ENCODE measurements around the gene AMOT.

Gene AMOT

DNA sequence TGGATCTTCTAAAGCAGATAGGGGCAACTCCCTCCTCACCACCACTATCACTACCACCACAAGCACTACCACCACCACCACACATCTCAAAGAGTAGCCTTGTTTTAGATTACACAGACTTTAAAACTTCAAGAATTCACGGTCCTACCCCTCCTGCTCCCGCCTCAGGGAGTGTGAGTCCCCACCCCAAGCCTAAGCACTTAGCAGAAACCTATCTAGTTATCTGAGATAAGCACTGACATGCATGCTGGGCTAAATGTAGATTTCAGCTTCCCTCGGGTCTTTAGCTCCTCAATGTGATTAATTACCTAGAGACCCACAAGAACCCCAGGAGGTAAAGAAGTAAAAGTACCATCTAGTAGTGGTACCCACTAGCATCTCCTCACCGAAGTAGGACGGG lies 775 bp downstream of the AMOT start:
- Histone ChIP-seq H3K4me3 (ENCODE audit: insufficient read depth, low read length, poor library complexity, severe bottlenecking) (peak overlapping the region; percentile 54), H3K36me3 (ENCODE audit: low read length) (no peaks in the 10 kb centered on the region), H3K4me2 (ENCODE audit: low read depth, low read length, poor library complexity, severe bottlenecking) (peak overlapping the region; percentile 63), H3K79me2 (ENCODE audit: insufficient read depth, low read length) (no peaks in the 10 kb centered on the region), H4K20me1 (ENCODE audit: low read depth, low read length) (no peaks in the 10 kb centered on the region), H2AFZ (ENCODE audit: low read depth, low read length, severe bottlenecking) (no peak overlapping the region), H3K27ac (ENCODE audit: low read depth, low read length) (no peak overlapping the region), H3K9ac (ENCODE audit: low read length) (no peak overlapping the region), H3K9me3 (ENCODE audit: insufficient read depth, low read length) (no peaks in the 10 kb centered on the region), H3F3A (ENCODE audit: insufficient read depth) (no peaks in the 10 kb centered on the region), H3K27me3 (ENCODE audit: low read length) (no peaks in the 10 kb centered on the region), H3K9me2 (replicated peaks; ENCODE audit: insufficient read depth, low read length) (no peaks in the 10 kb centered on the region)
- TF ChIP-seq, protein P1, sequence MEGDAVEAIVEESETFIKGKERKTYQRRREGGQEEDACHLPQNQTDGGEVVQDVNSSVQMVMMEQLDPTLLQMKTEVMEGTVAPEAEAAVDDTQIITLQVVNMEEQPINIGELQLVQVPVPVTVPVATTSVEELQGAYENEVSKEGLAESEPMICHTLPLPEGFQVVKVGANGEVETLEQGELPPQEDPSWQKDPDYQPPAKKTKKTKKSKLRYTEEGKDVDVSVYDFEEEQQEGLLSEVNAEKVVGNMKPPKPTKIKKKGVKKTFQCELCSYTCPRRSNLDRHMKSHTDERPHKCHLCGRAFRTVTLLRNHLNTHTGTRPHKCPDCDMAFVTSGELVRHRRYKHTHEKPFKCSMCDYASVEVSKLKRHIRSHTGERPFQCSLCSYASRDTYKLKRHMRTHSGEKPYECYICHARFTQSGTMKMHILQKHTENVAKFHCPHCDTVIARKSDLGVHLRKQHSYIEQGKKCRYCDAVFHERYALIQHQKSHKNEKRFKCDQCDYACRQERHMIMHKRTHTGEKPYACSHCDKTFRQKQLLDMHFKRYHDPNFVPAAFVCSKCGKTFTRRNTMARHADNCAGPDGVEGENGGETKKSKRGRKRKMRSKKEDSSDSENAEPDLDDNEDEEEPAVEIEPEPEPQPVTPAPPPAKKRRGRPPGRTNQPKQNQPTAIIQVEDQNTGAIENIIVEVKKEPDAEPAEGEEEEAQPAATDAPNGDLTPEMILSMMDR (IDR thresholded peaks at IDR 0.05; ENCODE audit: insufficient read depth, low read length, poor library complexity, severe bottlenecking) = no peak
- no peak for TF ChIP-seq EZH2phosphoT487 (conservative IDR thresholded peaks at IDR 0.05; ENCODE audit: low read length)

DNA sequence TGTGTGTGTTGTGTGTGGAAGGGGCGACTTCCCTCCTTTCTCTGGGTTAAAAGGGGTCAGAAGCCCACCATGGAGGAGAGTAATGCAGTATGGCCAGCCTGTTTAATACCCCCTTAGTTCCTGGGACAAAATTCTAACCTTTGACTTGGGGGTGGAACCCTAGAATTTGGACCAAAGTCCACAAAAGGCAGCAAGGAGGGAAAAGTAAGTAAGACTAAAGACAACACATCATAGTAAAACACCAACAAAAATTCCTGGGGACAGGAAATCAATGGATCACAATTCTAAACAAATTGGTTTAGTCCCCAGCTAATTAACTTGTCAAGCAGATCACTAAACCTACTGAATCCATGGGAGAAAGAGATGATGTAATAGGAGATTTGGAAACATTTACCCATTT lies 3.1 kb downstream of the AMOT start:
- Histone ChIP-seq H3K9me3 (ENCODE audit: insufficient read depth, low read length) (no peaks in the 10 kb centered on the region), H3F3A (ENCODE audit: insufficient read depth) (no peaks in the 10 kb centered on the region), H3K79me2 (ENCODE audit: insufficient read depth, low read length) (no peaks in the 10 kb centered on the region), H3K36me3 (ENCODE audit: low read length) (no peaks in the 10 kb centered on the region), H4K20me1 (ENCODE audit: low read depth, low read length) (no peaks in the 10 kb centered on the region), H3K9me2 (replicated peaks; ENCODE audit: insufficient read depth, low read length) (no peaks in the 10 kb centered on the region), H3K27ac (ENCODE audit: low read depth, low read length) (no peak overlapping the region), H3K27me3 (ENCODE audit: low read length) (no peaks in the 10 kb centered on the region), H3K4me2 (ENCODE audit: low read depth, low read length, poor library complexity, severe bottlenecking) (no peak overlapping the region), H3K9ac (ENCODE audit: low read length) (no peak overlapping the region), H2AFZ (ENCODE audit: low read depth, low read length, severe bottlenecking) (no peak overlapping the region), H3K4me3 (ENCODE audit: insufficient read depth, low read length, poor library complexity, severe bottlenecking) (no peak overlapping the region)
- TF ChIP-seq EZH2phosphoT487 (conservative IDR thresholded peaks at IDR 0.05; ENCODE audit: low read length) = no peak
- TF ChIP-seq, protein P1 (IDR thresholded peaks at IDR 0.05; ENCODE audit: insufficient read depth, low read length, poor library complexity, severe bottlenecking) = no peak

DNA sequence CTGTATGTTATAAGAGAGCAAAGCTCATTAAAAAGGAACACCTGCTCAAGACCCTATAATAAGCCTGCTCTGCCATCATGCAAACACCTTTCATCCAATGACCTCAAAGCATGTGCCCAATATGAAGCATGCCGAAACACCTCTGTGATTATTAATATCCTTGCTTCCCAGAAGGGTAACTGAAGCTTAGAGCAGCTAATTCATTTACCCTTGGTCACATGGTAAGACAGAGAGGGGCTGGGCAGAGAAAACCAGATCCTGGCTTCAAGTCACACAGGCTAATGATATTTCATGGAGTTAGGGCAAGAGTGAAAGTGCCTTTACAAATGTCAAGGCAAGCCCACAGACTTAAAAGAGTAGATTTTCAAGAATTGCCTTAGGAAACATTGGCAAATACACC lies 5.6 kb downstream of the AMOT start:
- Histone ChIP-seq H3K27ac (ENCODE audit: low read depth, low read length) (no peak overlapping the region), H4K20me1 (ENCODE audit: low read depth, low read length) (no peaks in the 10 kb centered on the region), H3K4me3 (ENCODE audit: insufficient read depth, low read length, poor library complexity, severe bottlenecking) (no peak overlapping the region), H3K9ac (ENCODE audit: low read length) (no peak overlapping the region), H3K27me3 (ENCODE audit: low read length) (no peaks in the 10 kb centered on the region), H2AFZ (ENCODE audit: low read depth, low read length, severe bottlenecking) (no peak overlapping the region), H3K9me3 (ENCODE audit: insufficient read depth, low read length) (no peaks in the 10 kb centered on the region), H3K4me2 (ENCODE audit: low read depth, low read length, poor library complexity, severe bottlenecking) (no peak overlapping the region), H3K9me2 (replicated peaks; ENCODE audit: insufficient read depth, low read length) (no peaks in the 10 kb centered on the region), H3K79me2 (ENCODE audit: insufficient read depth, low read length) (no peaks in the 10 kb centered on the region), H3K36me3 (ENCODE audit: low read length) (no peaks in the 10 kb centered on the region), H3F3A (ENCODE audit: insufficient read depth) (no peaks in the 10 kb centered on the region)
- TF ChIP-seq, protein P1 (IDR thresholded peaks at IDR 0.05; ENCODE audit: insufficient read depth, low read length, poor library complexity, severe bottlenecking) = no peak
- no peak for TF ChIP-seq EZH2phosphoT487 (conservative IDR thresholded peaks at IDR 0.05; ENCODE audit: low read length)

Measured in SU-DHL-6 (cell line).